H1 (cell line): ENCODE results near the gene NOBOX. TPM values are rescaled to one million over a fixed set of nuclear protein-coding genes. Genes with fewer than 3 reads are reported as not detected.
"Not testable (repeated sequence)": the region's sequence is repeated elsewhere in the genome, so short reads cannot be mapped to it uniquely, and the experiment has no call there.

ENCODE experiments used
- CTCF ChIA-PET: fragments of 300-600 bp; sonication (Branson Sonifier 250); formaldehyde crosslinking; loops from one replicate; lab custom pipeline; 2021; ENCODE audit not compliant: partially characterized antibody; lab: Charles Lee
- POLR2A ChIA-PET: fragments of 300-600 bp; sonication (Branson Sonifier 250); formaldehyde crosslinking; loops from one replicate; lab custom pipeline; 2021; ENCODE audit warnings: inconsistent platforms; ENCODE audit not compliant: partially characterized antibody; lab: Charles Lee
- DNase-seq, 2 experiments: peaks; one replicate each; pipeline versions ENCODE4 v3.0.0 to v3.0.0-alpha.2; 2010 to 2022; ENCODE audit warnings: low spot score in 2 of 2, low read depth in 1 of 2, mixed read lengths in 1 of 2
- FAIRE-seq: peaks from 2 replicates; lab custom pipeline; 2011; peaks lifted over from hg19 to GRCh38; lab: Jason Lieb, UNC
- H2AFZ ChIP-seq: 2 replicates; pipeline ENCODE4 v1.8.1; 2012; ENCODE audit warnings: low read length, inconsistent platforms
- H2AK5ac ChIP-seq: 2 replicates; pipeline ENCODE4 v1.6.1; 2013; ENCODE audit warnings: low read depth, low read length
- H2BK120ac ChIP-seq: replicated peaks from 2 replicates; pipeline ENCODE3; 2013; ENCODE audit warnings: low read depth, low read length, inconsistent platforms
- H2BK12ac ChIP-seq: 2 replicates; pipeline ENCODE4 v1.6.1; 2013; ENCODE audit warnings: low read depth, low read length
- H2BK15ac ChIP-seq: 2 replicates; pipeline ENCODE4 v1.6.1; 2013; ENCODE audit warnings: low read length
- H2BK20ac ChIP-seq: 2 replicates; pipeline ENCODE4 v1.6.1; 2013; ENCODE audit warnings: low read length
- H2BK5ac ChIP-seq: 2 replicates; pipeline ENCODE4 v1.6.1; 2013; ENCODE audit warnings: low read depth, low read length
- H3K14ac ChIP-seq: 2 replicates; pipeline ENCODE4 v1.6.1; 2013; ENCODE audit warnings: inconsistent platforms; ENCODE audit not compliant: insufficient read length
- H3K18ac ChIP-seq: 2 replicates; pipeline ENCODE4 v1.6.1; 2013; ENCODE audit warnings: low read length; ENCODE audit errors: extremely low read depth
- H3K23ac ChIP-seq: 2 replicates; pipeline ENCODE4 v1.6.1; 2013; ENCODE audit warnings: inconsistent platforms; ENCODE audit not compliant: insufficient read length
- H3K23me2 ChIP-seq: 2 replicates; pipeline ENCODE4 v1.6.1; 2013; ENCODE audit warnings: low read depth, low read length
- H3K27ac ChIP-seq: 2 replicates; pipeline ENCODE4 v1.6.1; 2011; ENCODE audit warnings: low read depth, low read length, inconsistent platforms
- H3K27me3 ChIP-seq, 4 experiments: replicated peaks in 1 of 4; 1 replicate in 1 of 4; 2 replicates in 3 of 4; pipeline versions ENCODE4 v1.6.1 to v1.8.1; 2011 to 2013; ENCODE audit warnings: low read length in 3 of 4, mild to moderate bottlenecking in 3 of 4, inconsistent platforms in 2 of 4, mixed read lengths in 2 of 4, moderate library complexity in 1 of 4; ENCODE audit not compliant: control insufficient read depth in 3 of 4, insufficient read depth in 3 of 4; ENCODE audit errors: extremely low read depth in 1 of 4
- H3K36me3 ChIP-seq, 4 experiments: 2 replicates each; pipeline versions ENCODE4 v1.6.1 to v1.8.1; 2011 to 2013; ENCODE audit warnings: mild to moderate bottlenecking in 4 of 4, low read length in 3 of 4, moderate library complexity in 2 of 4, control low read depth in 1 of 4, inconsistent platforms in 1 of 4; ENCODE audit not compliant: insufficient read depth in 4 of 4, control insufficient read depth in 2 of 4
- H3K4ac ChIP-seq: replicated peaks from 2 replicates; pipeline ENCODE3; 2013; ENCODE audit warnings: low read length, low read depth, mixed read lengths, inconsistent platforms; ENCODE audit not compliant: insufficient read length
- H3K4me1 ChIP-seq, 4 experiments: replicated peaks in 1 of 4; 1 replicate in 1 of 4; 2 replicates in 3 of 4; pipeline versions ENCODE4 v1.6.1 to v1.8.1; 2011 to 2013; ENCODE audit warnings: low read length in 3 of 4, inconsistent platforms in 2 of 4, mixed read lengths in 1 of 4; ENCODE audit not compliant: insufficient read depth in 4 of 4, control insufficient read depth in 3 of 4
- H3K4me2 ChIP-seq, 2 experiments: 2 replicates each; pipeline versions ENCODE4 v1.6.1 to v1.8.1; 2011 to 2013; ENCODE audit warnings: low read depth in 2 of 2, low read length in 2 of 2, control low read depth in 1 of 2, inconsistent platforms in 1 of 2, mild to moderate bottlenecking in 1 of 2; ENCODE audit not compliant: insufficient read depth in 1 of 2
- H3K4me3 ChIP-seq, 4 experiments: fragments of 200-600, 300-600 bp in 1 of 4; sonication (generic), shearing (Covaris generic), sonication (Bioruptor Twin) in 1 of 4; 2 replicates each; pipeline versions ENCODE4 v1.5.1 to v1.8.1; 2011 to 2016; ENCODE audit warnings: low read length in 4 of 4, low read depth in 3 of 4, control low read depth in 2 of 4, inconsistent platforms in 2 of 4, mild to moderate bottlenecking in 2 of 4, mixed read lengths in 1 of 4, moderate library complexity in 1 of 4; ENCODE audit not compliant: insufficient read depth in 2 of 4; ENCODE audit errors: extremely low read depth in 1 of 4
- H3K56ac ChIP-seq: replicated peaks from 2 replicates; pipeline ENCODE3; 2013; ENCODE audit warnings: low read depth, mild to moderate bottlenecking, mixed read lengths, low read length, inconsistent platforms; ENCODE audit not compliant: insufficient read length
- H3K79me1 ChIP-seq: 2 replicates; pipeline ENCODE4 v1.6.1; 2013; ENCODE audit warnings: low read depth, low read length, control low read depth
- H3K79me2 ChIP-seq, 2 experiments: 2 replicates each; pipeline versions ENCODE4 v1.6.1 to v1.8.1; 2012 to 2013; ENCODE audit warnings: low read length in 2 of 2, mild to moderate bottlenecking in 2 of 2, inconsistent platforms in 1 of 2; ENCODE audit not compliant: insufficient read depth in 2 of 2, control insufficient read depth in 1 of 2
- H3K9ac ChIP-seq, 4 experiments: replicated peaks in 1 of 4; 1 replicate in 1 of 4; 2 replicates in 3 of 4; pipeline versions ENCODE4 v1.6.1 to v1.8.1; 2011 to 2013; ENCODE audit warnings: low read depth in 3 of 4, low read length in 3 of 4, control low read depth in 2 of 4, mild to moderate bottlenecking in 2 of 4, moderate library complexity in 2 of 4, inconsistent platforms in 1 of 4; ENCODE audit errors: extremely low read depth in 1 of 4
- H3K9me3 ChIP-seq, 2 experiments: 2 replicates each; pipeline versions ENCODE4 v1.6.1 to v1.8.1; 2012 to 2013; ENCODE audit warnings: mild to moderate bottlenecking in 2 of 2, moderate library complexity in 2 of 2, control low read depth in 1 of 2, inconsistent platforms in 1 of 2, low read depth in 1 of 2, low read length in 1 of 2, mixed read lengths in 1 of 2; ENCODE audit not compliant: insufficient read depth in 2 of 2
- H4K20me1 ChIP-seq, 2 experiments: replicated peaks in 1 of 2; 2 replicates each; pipeline versions ENCODE3 to v1.8.1; 2011 to 2013; ENCODE audit warnings: inconsistent platforms in 2 of 2, low read length in 2 of 2, mild to moderate bottlenecking in 1 of 2; ENCODE audit not compliant: insufficient read depth in 2 of 2, control insufficient read depth in 1 of 2
- H4K5ac ChIP-seq: 2 replicates; pipeline ENCODE4 v1.6.1; 2013; ENCODE audit warnings: low read length, low read depth, mixed read lengths, inconsistent platforms; ENCODE audit not compliant: insufficient read length
- H4K8ac ChIP-seq: 2 replicates; pipeline ENCODE4 v1.8.0; 2013; ENCODE audit warnings: mild to moderate bottlenecking, moderate library complexity, low read length, inconsistent platforms; ENCODE audit not compliant: insufficient read depth; ENCODE audit errors: extremely low read depth
- H4K91ac ChIP-seq: replicated peaks from 2 replicates; pipeline ENCODE3; 2013; ENCODE audit warnings: low read length, mixed read lengths, inconsistent platforms; ENCODE audit not compliant: insufficient read length
- WGBS, 2 experiments: shearing (Covaris generic) in 1 of 2; methylation state at CpG; one replicate each; pipeline versions ENCODE4 v1.1.6 to v1.1.7; 2013 to 2015; ENCODE audit warnings: low lambda C conversion rate in 2 of 2, mixed read lengths in 2 of 2, inconsistent platforms in 1 of 2, low coverage in 1 of 2, missing lambda C conversion rate in 1 of 2; ENCODE audit not compliant: insufficient replicate concordance in 2 of 2, insufficient coverage in 1 of 2, insufficient read length in 1 of 2; ENCODE audit errors: extremely low coverage in 1 of 2, missing lambda C conversion rate in 1 of 2; 5-methylcytosine and 5-hydroxymethylcytosine counted together
- polyA plus RNA-seq, 7 experiments: library from polyadenylated mRNA; depleted of rRNA in 3 of 7; stranded (reverse) in 5 of 7; unstranded in 2 of 7; fragments of >200 nt in 5 of 7; fragments of 200-250 nt in 2 of 7; gene quantifications; 1 replicate in 5 of 7; 2 replicates in 1 of 7; 4 replicates in 1 of 7; pipeline versions ENCODE4 v1.2.1 to v1.2.3, GENCODE V29; 2011 to 2013; ENCODE audit warnings: missing spikeins in 2 of 7, mixed read lengths in 2 of 7
- total RNA-seq: library from RNA; stranded (reverse); fragmentation: NEBNext Ultra II Directional; extraction: Animal tissue kit (Norgen Biotek cat#: 25700); gene quantifications from 2 replicates; pipeline ENCODE4 v1.2.1, GENCODE V29; 2021

The NOBOX gene
- total and polyA plus RNA-seq, 2 of the 8 experiments (the other 6 are each of a cell fraction or from before 2014, with no cell fraction given) = not detected

GRCh38 chr7:144356860-144357259, 46.6 kb downstream of the NOBOX start:
- H3K14ac ChIP-seq, H2AK5ac ChIP-seq, H3K79me2 ChIP-seq, H3K4me3 ChIP-seq, H3K36me3 ChIP-seq, H2BK120ac ChIP-seq, H3K18ac ChIP-seq, H3K4ac ChIP-seq, H2BK20ac ChIP-seq, H2BK5ac ChIP-seq, H4K91ac ChIP-seq, H3K27me3 ChIP-seq, H2BK12ac ChIP-seq, CTCF ChIA-PET, H4K8ac ChIP-seq, H3K79me1 ChIP-seq, H4K20me1 ChIP-seq, H3K56ac ChIP-seq, POLR2A ChIA-PET, H2AFZ ChIP-seq, DNase-seq, H3K27ac ChIP-seq, FAIRE-seq, H3K4me1 ChIP-seq, H3K4me2 ChIP-seq, H3K9ac ChIP-seq, H2BK15ac ChIP-seq, H4K5ac ChIP-seq, H3K23ac ChIP-seq, H3K23me2 ChIP-seq, H3K9me3 ChIP-seq: not testable (repeated sequence)
- 80% methylated on average over 2 of the region's 11 CpGs; no CpG with 5 or more reads in 1 of the 2 experiments for WGBS, 2 experiments

GRCh38 chr7:144356185-144356584, 47.3 kb downstream of the NOBOX start:
- H3K27ac ChIP-seq, H4K20me1 ChIP-seq, H2AK5ac ChIP-seq, H4K91ac ChIP-seq, H4K5ac ChIP-seq, H3K79me1 ChIP-seq, H4K8ac ChIP-seq, H3K4me2 ChIP-seq, H2BK12ac ChIP-seq, H3K79me2 ChIP-seq, FAIRE-seq, H3K36me3 ChIP-seq, H3K4me1 ChIP-seq, H3K18ac ChIP-seq, H3K9ac ChIP-seq, H2BK5ac ChIP-seq, DNase-seq, H3K4me3 ChIP-seq, H2BK120ac ChIP-seq, CTCF ChIA-PET, H3K27me3 ChIP-seq, POLR2A ChIA-PET, H3K4ac ChIP-seq, H3K56ac ChIP-seq, H3K23ac ChIP-seq, H2BK20ac ChIP-seq, H3K9me3 ChIP-seq, H3K23me2 ChIP-seq, H2BK15ac ChIP-seq, H3K14ac ChIP-seq, H2AFZ ChIP-seq: not testable (repeated sequence)
- no CpG with 5 or more reads among the region's 6 CpGs for WGBS, 2 experiments
